GM23338 (cell line): ENCODE data around the gene LCN12.

Source experiments
- EZH2 ChIP-seq: fragments of 200-600 bp; sonication (generic); IDR thresholded peaks from one replicate; pipeline ENCODE4 v1.8.0; 2017; ENCODE audit warnings: antibody characterized with exemption, mild to moderate bottlenecking, low read depth; ENCODE audit not compliant: unreplicated experiment
- EZH2phosphoT487 ChIP-seq: fragments of 200-600 bp; sonication (generic); IDR thresholded peaks from one replicate; pipeline ENCODE4 v1.8.1; 2018; ENCODE audit warnings: antibody characterized with exemption; ENCODE audit not compliant: unreplicated experiment
- JUNB ChIP-seq: IDR thresholded peaks from one replicate; pipeline ENCODE4 v1.6.1; 2016; ENCODE audit warnings: antibody characterized with exemption; ENCODE audit not compliant: unreplicated experiment
- POLR2AphosphoS5 ChIP-seq: IDR thresholded peaks from 2 replicates; pipeline ENCODE4 v1.6.1; 2016; ENCODE audit warnings: antibody characterized with exemption, low read depth
- REST ChIP-seq: IDR thresholded peaks from one replicate; pipeline ENCODE4 v1.6.1; 2018; ENCODE audit warnings: antibody characterized with exemption; ENCODE audit not compliant: unreplicated experiment
- ZNF114 ChIP-seq: fragments of 250-450 bp; sonication (Bioruptor Pico); IDR thresholded peaks from 2 replicates; pipeline ENCODE4 v1.5.0; 2020; ENCODE audit warnings: mild to moderate bottlenecking, moderate library complexity
- TF ChIP-seq, protein P1 (sequence below), 2 experiments: fragments of 200-600 bp in 1 of 2; sonication (generic) in 1 of 2; conservative IDR thresholded peaks; 2 replicates each; pipeline versions ENCODE4 v1.5.1 to v1.6.1; 2016 to 2017; ENCODE audit warnings: antibody characterized with exemption in 2 of 2, low read depth in 2 of 2, mild to moderate bottlenecking in 2 of 2, moderate library complexity in 1 of 2

DNA sequence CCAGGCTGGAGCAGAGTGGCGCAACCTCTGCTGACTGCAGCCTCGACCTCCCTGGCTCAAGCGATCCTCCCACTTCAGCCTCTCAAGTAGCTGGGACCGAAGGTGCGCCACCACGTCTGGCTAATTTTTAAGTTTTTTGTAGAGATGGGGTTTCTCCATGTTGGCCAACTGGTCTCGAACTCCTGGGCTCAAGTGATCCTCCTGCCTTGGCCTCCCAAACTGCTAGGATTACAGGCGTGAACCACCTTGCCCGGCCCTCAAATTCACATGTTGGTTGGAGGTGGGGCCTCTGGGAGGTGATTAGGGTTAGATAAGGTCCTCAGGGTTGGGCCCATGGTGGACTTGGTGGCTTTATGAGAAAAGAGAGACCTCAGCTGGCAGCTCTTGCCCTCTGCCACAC lies 10.1 kb downstream of the LCN12 start:
- TF ChIP-seq, protein P1, sequence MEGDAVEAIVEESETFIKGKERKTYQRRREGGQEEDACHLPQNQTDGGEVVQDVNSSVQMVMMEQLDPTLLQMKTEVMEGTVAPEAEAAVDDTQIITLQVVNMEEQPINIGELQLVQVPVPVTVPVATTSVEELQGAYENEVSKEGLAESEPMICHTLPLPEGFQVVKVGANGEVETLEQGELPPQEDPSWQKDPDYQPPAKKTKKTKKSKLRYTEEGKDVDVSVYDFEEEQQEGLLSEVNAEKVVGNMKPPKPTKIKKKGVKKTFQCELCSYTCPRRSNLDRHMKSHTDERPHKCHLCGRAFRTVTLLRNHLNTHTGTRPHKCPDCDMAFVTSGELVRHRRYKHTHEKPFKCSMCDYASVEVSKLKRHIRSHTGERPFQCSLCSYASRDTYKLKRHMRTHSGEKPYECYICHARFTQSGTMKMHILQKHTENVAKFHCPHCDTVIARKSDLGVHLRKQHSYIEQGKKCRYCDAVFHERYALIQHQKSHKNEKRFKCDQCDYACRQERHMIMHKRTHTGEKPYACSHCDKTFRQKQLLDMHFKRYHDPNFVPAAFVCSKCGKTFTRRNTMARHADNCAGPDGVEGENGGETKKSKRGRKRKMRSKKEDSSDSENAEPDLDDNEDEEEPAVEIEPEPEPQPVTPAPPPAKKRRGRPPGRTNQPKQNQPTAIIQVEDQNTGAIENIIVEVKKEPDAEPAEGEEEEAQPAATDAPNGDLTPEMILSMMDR (conservative IDR thresholded peaks at IDR 0.05; ENCODE audit: low read depth in 2 of 2): no peak
- TF ChIP-seq POLR2AphosphoS5: no peak
- TF ChIP-seq JUNB: no peak
- TF ChIP-seq ZNF114 (CRISPR knock-in tag): no peak
- TF ChIP-seq EZH2: no peak
- no peak for TF ChIP-seq REST
- TF ChIP-seq EZH2phosphoT487: no peak
